HG03135 (cell line): ENCODE results near the gene NEK10.
"Not testable (repeated sequence)": the region's sequence is repeated elsewhere in the genome, so short reads cannot be mapped to it uniquely, and the experiment has no call there.

Experiments
- ATAC-seq: cut with Tn5 transposase; IDR thresholded peaks from one replicate; pipeline ENCODE4 v1.9.1; 2021; ENCODE audit warnings: mild to moderate bottlenecking, moderate library complexity; ENCODE audit not compliant: unreplicated experiment

NEK10 gene, protein sequence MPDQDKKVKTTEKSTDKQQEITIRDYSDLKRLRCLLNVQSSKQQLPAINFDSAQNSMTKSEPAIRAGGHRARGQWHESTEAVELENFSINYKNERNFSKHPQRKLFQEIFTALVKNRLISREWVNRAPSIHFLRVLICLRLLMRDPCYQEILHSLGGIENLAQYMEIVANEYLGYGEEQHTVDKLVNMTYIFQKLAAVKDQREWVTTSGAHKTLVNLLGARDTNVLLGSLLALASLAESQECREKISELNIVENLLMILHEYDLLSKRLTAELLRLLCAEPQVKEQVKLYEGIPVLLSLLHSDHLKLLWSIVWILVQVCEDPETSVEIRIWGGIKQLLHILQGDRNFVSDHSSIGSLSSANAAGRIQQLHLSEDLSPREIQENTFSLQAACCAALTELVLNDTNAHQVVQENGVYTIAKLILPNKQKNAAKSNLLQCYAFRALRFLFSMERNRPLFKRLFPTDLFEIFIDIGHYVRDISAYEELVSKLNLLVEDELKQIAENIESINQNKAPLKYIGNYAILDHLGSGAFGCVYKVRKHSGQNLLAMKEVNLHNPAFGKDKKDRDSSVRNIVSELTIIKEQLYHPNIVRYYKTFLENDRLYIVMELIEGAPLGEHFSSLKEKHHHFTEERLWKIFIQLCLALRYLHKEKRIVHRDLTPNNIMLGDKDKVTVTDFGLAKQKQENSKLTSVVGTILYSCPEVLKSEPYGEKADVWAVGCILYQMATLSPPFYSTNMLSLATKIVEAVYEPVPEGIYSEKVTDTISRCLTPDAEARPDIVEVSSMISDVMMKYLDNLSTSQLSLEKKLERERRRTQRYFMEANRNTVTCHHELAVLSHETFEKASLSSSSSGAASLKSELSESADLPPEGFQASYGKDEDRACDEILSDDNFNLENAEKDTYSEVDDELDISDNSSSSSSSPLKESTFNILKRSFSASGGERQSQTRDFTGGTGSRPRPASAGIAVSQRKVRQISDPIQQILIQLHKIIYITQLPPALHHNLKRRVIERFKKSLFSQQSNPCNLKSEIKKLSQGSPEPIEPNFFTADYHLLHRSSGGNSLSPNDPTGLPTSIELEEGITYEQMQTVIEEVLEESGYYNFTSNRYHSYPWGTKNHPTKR

DNA sequence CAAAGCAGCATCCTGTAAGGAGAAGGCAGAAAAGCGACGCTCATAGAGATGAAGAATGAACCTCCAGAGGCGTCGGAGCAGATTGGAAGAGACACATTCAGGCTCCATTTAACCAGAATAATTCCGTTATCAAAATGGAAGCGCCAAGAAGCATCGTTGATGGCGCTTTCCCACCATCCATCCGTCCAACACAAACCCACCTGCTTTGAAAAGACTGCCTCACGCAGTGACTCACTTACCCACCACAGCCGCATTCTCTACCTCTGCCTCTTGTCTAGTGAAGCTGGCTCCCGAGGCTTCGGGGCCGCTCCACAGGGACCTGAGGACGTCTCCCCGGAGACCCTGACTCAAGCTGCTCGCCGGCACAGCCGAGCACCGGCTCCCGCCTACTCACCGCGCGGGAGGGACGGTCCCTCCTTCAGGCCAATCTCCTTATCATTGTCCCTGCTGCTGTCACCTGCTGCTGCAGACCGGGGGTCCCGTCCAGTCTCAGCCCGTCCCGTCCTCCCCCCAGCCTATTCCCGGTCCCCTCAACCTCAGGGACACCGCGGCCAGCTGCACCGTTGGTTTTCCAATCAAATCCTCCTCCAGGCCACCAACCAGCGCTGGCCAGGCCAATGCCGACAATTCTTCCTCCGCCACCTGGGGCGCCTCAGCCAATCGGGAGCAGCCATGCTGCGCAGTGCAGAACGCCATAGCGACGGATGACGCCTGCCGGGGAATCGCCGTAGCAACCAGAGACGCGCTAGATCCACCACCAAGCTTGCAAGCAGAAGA, at the start of gene NEK10:
Gene NEK10, minus strand, starts transcription at position 553 of the 777 bp plus-strand sequence. CDS start 16,501 bp downstream, outside the sequence.
- peak; percentile 100 for ATAC-seq

- ATAC-seq = no peak
Measured at GRCh38 chr3:27415202-27415601, 46.0 kb upstream of the NEK10 start.

DNA sequence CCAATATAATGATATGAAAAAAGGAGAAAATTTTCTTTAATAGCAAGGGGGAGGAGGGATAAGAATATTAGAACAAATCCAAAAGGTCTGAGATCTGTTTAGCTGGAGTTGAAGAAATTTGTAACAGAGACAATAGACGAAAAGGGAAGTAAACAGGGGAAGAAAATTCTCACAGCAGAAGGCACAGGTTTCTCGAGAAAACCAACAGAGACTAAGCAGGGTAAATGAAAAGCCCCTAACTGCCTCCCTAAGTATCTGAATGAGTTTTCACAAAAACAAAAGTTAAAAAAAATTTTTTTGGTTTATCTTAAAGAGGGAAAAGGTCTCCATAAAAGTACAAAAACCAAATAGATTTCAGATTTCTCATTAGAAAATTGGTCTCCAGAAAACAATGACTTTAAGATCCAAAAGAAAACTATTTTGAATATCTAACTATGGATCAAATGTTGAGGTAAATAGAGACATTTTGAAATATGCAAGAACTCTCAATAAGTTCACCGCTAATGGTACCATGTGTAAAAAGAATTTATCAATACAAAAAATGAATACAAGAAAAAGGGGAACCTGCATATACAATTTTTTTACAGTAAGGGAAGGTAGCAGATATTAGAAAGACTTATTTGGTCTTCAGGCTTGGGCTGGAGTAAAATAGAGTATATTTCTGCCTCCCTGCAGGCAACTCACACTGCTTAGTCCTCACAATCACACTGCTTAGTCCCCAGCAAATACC, 23.9 kb upstream of the NEK10 start:
- peak; percentile 69 for ATAC-seq

- ATAC-seq = not testable (repeated sequence)
Measured at GRCh38 chr3:27392414-27392813, 23.2 kb upstream of the NEK10 start.

DNA sequence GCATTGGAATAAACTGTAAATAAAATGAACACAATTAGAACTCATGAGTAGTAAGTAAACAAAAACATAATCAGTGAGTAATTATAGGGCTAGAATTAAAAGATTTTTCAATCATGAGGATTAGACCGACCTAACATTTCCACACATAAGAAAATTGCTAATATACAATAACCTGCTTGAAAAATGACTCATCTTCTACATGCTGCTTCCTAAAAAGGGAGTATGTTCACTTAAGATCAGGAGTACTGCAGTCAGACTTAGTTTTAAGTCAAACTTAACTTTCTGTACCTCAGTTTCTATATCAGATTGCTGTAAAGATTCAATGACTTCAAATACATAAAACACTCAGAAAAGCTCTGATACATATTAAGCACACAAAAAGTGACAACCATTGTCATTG, 22.6 kb upstream of the NEK10 start:
- ATAC-seq = no peak

GRCh38 chr3:27387625-27388024, 18.4 kb upstream of the NEK10 start:
- ATAC-seq = no peak

DNA sequence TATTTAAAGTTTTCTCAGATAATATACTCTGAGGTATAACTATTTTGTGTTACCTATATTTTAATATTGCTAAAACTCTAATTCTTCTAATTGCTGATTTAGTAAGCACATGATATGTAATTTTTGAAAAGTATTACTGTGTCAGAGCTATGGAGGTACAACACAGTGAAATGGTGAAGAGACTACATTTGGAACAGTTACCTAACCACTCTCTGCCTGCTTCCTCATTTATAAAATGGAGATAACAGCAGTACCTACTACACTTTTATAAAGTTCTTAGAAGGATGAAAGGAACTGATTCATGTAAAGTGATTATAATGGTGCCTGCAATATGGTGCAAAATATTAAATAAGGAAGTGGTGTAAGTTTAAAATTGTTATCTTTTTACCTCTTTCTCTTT, 16.3 kb upstream of the NEK10 start:
- no peak for ATAC-seq

DNA sequence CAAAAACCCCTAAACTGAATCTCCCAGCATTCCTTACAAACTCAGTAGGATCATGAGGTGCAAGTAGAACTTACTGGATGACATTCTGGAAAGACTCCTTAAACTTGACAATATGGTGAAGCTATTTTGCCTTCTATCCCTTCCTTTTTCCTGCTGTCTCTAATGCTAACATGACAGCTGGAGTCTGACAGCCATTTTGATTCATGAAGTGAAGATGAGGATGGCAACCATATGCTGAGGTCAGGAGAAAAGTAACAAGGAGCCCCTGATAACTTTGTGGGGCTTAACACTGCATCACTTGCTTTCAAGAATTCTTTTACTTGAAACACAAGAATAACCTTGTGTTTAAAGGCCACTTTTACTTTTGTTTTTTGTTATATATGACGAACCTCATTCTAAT, 15.0 kb upstream of the NEK10 start:
- no peak for ATAC-seq

- no peak for ATAC-seq
Measured at GRCh38 chr3:27380433-27381357, 11.5 kb upstream of the NEK10 start.

- ATAC-seq = no peak
Measured at GRCh38 chr3:27378331-27378730, 9.1 kb upstream of the NEK10 start.

- ATAC-seq = no peak
Measured at GRCh38 chr3:27376109-27376772, 7.1 kb upstream of the NEK10 start.

GRCh38 chr3:27366062-27366591, 3.1 kb downstream of the NEK10 start:
- ATAC-seq = no peak

- ATAC-seq = peak; percentile 45
Measured at GRCh38 chr3:27360113-27361078, 8.8 kb downstream of the NEK10 start.

- no peak for ATAC-seq
Measured at GRCh38 chr3:27358372-27358771, 10.8 kb downstream of the NEK10 start.

GRCh38 chr3:27357665-27358258, 11.4 kb downstream of the NEK10 start:
- ATAC-seq = peak; percentile 88

- ATAC-seq = no peak
Measured at GRCh38 chr3:27356976-27357375, 12.2 kb downstream of the NEK10 start.
